Caco-2 (cell line): ENCODE data around the gene CTAG1A. TPM values are rescaled to one million over a fixed set of nuclear protein-coding genes. Genes with fewer than 3 reads are reported as not detected.

ENCODE experiments used
- BruUV-seq: library from RNA; stranded (reverse); fragments of 400-500 nt; replicated peaks from 2 replicates; lab custom pipeline; 2021; lab: Mats Ljungman, UMichigan
- CTCF ChIA-PET: fragments of 300-600 bp; sonication (Branson Sonifier 250); formaldehyde crosslinking; loops from one replicate; lab custom pipeline; 2022; ENCODE audit warnings: antibody characterized with exemption; lab: Charles Lee
- POLR2A ChIA-PET: fragments of 300-600 bp; sonication (Branson Sonifier 250); formaldehyde crosslinking; loops from one replicate; lab custom pipeline; 2022; ENCODE audit warnings: antibody characterized with exemption; lab: Charles Lee
- DNase-seq, 2 experiments: peaks; one replicate each; pipeline versions ENCODE4 v3.0.0 to v3.0.0-alpha.2; 2020 to 2022
- H3K27me3 ChIP-seq: replicated peaks from 2 replicates; pipeline ENCODE4 v1.6.0; 2011; ENCODE audit warnings: low read length; ENCODE audit not compliant: control insufficient read depth, insufficient read depth
- H3K36me3 ChIP-seq: 2 replicates; pipeline ENCODE4 v1.5.1; 2011; ENCODE audit warnings: low read length; ENCODE audit not compliant: control insufficient read depth, insufficient read depth
- H3K4me1 ChIP-seq: fragments of 250-450 bp; sonication (Bioruptor Pico); 2 replicates; pipeline ENCODE4 v1.5.1; 2020; ENCODE audit warnings: mild to moderate bottlenecking
- H3K4me3 ChIP-seq: 2 replicates; pipeline ENCODE4 v1.5.1; 2011; ENCODE audit warnings: low read depth, mild to moderate bottlenecking, control low read depth, low read length
- H3K9me3 ChIP-seq: fragments of 250-450 bp; sonication (Bioruptor Pico); 2 replicates; pipeline ENCODE4 v1.5.1; 2020; ENCODE audit warnings: mild to moderate bottlenecking, moderate library complexity
- H3K27ac Mint-ChIP-seq: one replicate; pipeline ENCODE4 v1.8.0; 2022; ENCODE audit warnings: mixed read lengths; ENCODE audit not compliant: unreplicated experiment
- H3K27me3 Mint-ChIP-seq: one replicate; pipeline ENCODE4 v1.8.0; 2022; ENCODE audit warnings: mixed read lengths; ENCODE audit not compliant: insufficient read depth, unreplicated experiment
- H3K36me3 Mint-ChIP-seq: one replicate; pipeline ENCODE4 v1.8.0; 2022; ENCODE audit warnings: mild to moderate bottlenecking, mixed read lengths; ENCODE audit not compliant: insufficient read depth, unreplicated experiment
- H3K4me1 Mint-ChIP-seq: one replicate; pipeline ENCODE4 v1.8.0; 2022; ENCODE audit warnings: low read depth, mixed read lengths; ENCODE audit not compliant: unreplicated experiment
- H3K4me3 Mint-ChIP-seq: one replicate; pipeline ENCODE4 v1.8.0; 2022; ENCODE audit warnings: mild to moderate bottlenecking, moderate library complexity, mixed read lengths; ENCODE audit not compliant: unreplicated experiment
- H3K9me3 Mint-ChIP-seq: one replicate; pipeline ENCODE4 v1.8.0; 2022; ENCODE audit warnings: mixed read lengths; ENCODE audit not compliant: unreplicated experiment
- intact Hi-C: fragments of 100-400 bp; cut with micrococcal nuclease; formaldehyde crosslinking; loops from one replicate; pipeline ENCODE4 v1.10.0; 2022; ENCODE audit not compliant: unreplicated experiment
- total RNA-seq: library from RNA; stranded (reverse); gene quantifications from 2 replicates; pipeline ENCODE4 v1.2.3, GENCODE V29; 2022
- TF ChIP-seq, protein P1 (sequence below), 2 experiments: fragments of 200-600 bp in 1 of 2; IDR thresholded peaks; 1 replicate in 1 of 2; 2 replicates in 1 of 2; pipeline versions ENCODE4 v1.5.1 to v1.8.0; 2011 to 2022; ENCODE audit warnings: antibody characterized with exemption in 1 of 2, control low read depth in 1 of 2, inconsistent platforms in 1 of 2, low read depth in 1 of 2, low read length in 1 of 2, mild to moderate bottlenecking in 1 of 2, moderate library complexity in 1 of 2; ENCODE audit not compliant: insufficient read depth in 1 of 2, severe bottlenecking in 1 of 2, unreplicated experiment in 1 of 2

CTAG1A gene
- total RNA-seq, 1 experiment from 2014 or later: not detected

DNA sequence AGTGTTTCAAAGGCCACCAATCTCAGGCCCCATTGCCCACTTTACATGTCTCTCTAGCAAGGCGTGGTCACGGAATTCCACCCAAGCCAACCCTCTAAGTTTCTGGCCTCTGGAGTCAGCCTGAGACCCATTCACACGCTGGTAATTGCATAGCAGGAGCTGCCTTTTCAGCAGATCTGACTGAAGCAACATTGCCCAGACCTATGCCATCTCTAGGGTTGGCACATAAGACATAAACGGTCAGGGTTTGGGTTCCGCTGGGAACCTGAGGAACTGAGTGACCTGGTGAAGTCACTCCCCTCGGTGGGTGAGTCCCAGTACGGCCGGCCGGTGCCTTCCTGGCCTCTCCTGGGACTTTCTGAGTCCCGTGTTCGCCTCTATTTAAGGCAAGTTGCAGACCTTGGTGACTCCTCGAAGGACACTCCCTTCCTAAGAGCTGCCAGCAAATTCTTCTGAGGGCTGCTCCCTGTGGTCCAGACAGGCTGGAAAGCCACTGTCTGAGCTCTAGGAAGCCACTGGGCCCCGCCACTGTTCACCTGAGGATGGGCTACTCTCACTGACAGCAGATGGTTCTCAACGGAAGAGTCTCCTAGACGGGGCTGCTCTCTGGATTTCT lies 15.9 kb downstream of the CTAG1A start:
- no peak overlapping the region for H3K4me3 Mint-ChIP-seq
- H3K36me3 Mint-ChIP-seq: no peaks in the 10 kb centered on the region
- Histone ChIP-seq H3K9me3 (no peaks in the 10 kb centered on the region), H3K27me3 (no peaks in the 10 kb centered on the region), H3K4me3 (no peak overlapping the region), H3K36me3 (no peaks in the 10 kb centered on the region), H3K4me1 (no peaks in the 10 kb centered on the region)
- POLR2A ChIA-PET: no interaction called here
- H3K27ac Mint-ChIP-seq: no peak overlapping the region
- CTCF ChIA-PET: no interaction called here
- DNase-seq: no peak
- no peaks in the 10 kb centered on the region for H3K27me3 Mint-ChIP-seq
- H3K4me1 Mint-ChIP-seq: no peaks in the 10 kb centered on the region
- intact Hi-C loops: no loop called here
- TF ChIP-seq, protein P1, sequence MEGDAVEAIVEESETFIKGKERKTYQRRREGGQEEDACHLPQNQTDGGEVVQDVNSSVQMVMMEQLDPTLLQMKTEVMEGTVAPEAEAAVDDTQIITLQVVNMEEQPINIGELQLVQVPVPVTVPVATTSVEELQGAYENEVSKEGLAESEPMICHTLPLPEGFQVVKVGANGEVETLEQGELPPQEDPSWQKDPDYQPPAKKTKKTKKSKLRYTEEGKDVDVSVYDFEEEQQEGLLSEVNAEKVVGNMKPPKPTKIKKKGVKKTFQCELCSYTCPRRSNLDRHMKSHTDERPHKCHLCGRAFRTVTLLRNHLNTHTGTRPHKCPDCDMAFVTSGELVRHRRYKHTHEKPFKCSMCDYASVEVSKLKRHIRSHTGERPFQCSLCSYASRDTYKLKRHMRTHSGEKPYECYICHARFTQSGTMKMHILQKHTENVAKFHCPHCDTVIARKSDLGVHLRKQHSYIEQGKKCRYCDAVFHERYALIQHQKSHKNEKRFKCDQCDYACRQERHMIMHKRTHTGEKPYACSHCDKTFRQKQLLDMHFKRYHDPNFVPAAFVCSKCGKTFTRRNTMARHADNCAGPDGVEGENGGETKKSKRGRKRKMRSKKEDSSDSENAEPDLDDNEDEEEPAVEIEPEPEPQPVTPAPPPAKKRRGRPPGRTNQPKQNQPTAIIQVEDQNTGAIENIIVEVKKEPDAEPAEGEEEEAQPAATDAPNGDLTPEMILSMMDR (IDR thresholded peaks at IDR 0.05; ENCODE audit: insufficient read depth in 1 of 2, low read depth in 1 of 2, low read length in 1 of 2, severe bottlenecking in 1 of 2, unreplicated experiment in 1 of 2): no peak
- no TSS peak for BruUV-seq
- H3K9me3 Mint-ChIP-seq: peaks cover under 1% of the 10 kb centered on the region

DNA sequence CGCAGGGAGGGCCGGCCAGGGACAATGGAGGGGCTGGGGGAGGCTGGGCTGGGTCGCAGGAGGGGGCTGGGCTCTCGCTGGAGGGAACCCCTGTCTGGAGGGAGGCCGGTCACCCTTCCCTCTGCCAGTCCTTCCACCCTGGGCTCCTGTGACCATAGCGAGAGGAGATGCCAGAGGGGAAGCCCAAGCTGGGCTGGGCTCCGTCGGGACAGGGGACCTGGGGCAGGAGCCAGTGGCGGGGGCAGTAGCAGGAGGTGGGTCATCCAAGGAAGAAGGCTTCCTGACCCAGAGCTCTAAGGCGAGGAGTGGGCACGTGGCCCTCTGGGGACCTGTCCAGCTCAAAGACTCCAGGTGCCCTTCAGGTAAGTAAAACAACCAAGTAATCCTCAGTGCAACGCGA lies 17.3 kb downstream of the CTAG1A start:
- Mint-ChIP-seq H3K4me1 (no peaks in the 10 kb centered on the region), H3K4me3 (no peak overlapping the region), H3K27me3 (peaks cover 7% of the 10 kb centered on the region), H3K36me3 (no peaks in the 10 kb centered on the region), H3K27ac (no peak overlapping the region), H3K9me3 (no peaks in the 10 kb centered on the region)
- Histone ChIP-seq H3K4me1 (no peaks in the 10 kb centered on the region), H3K4me3 (no peak overlapping the region), H3K36me3 (no peaks in the 10 kb centered on the region), H3K27me3 (no peaks in the 10 kb centered on the region), H3K9me3 (no peaks in the 10 kb centered on the region)
- DNase-seq: no peak
- BruUV-seq: no TSS peak
- ChIA-PET CTCF (no interaction called here), POLR2A (no interaction called here)
- intact Hi-C loops: no loop called here
- TF ChIP-seq, protein P1 (IDR thresholded peaks at IDR 0.05; ENCODE audit: insufficient read depth in 1 of 2, low read depth in 1 of 2, low read length in 1 of 2, severe bottlenecking in 1 of 2, unreplicated experiment in 1 of 2): no peak

- H3K9me3 Mint-ChIP-seq: no peaks in the 10 kb centered on the region
- no peak for DNase-seq
- Histone ChIP-seq H3K36me3 (no peaks in the 10 kb centered on the region), H3K4me1 (no peaks in the 10 kb centered on the region), H3K9me3 (no peaks in the 10 kb centered on the region), H3K4me3 (no peak overlapping the region), H3K27me3 (no peaks in the 10 kb centered on the region)
- POLR2A ChIA-PET: no interaction called here
- CTCF ChIA-PET: no interaction called here
- no TSS peak for BruUV-seq
- intact Hi-C loops: no loop called here
- no peak overlapping the region for H3K27ac Mint-ChIP-seq
- H3K4me1 Mint-ChIP-seq: no peaks in the 10 kb centered on the region
- peaks cover 7% of the 10 kb centered on the region for H3K27me3 Mint-ChIP-seq
- TF ChIP-seq, protein P1 (IDR thresholded peaks at IDR 0.05; ENCODE audit: insufficient read depth in 1 of 2, low read depth in 1 of 2, low read length in 1 of 2, severe bottlenecking in 1 of 2, unreplicated experiment in 1 of 2): no peak
- H3K36me3 Mint-ChIP-seq: no peaks in the 10 kb centered on the region
- H3K4me3 Mint-ChIP-seq: no peak overlapping the region
These were observed 18.0 kb downstream of the CTAG1A start for GRCh38 chrX:154602766-154603437.
